Mesendoderm (in vitro differentiated cells): ENCODE results near the gene ABHD5.

Experiments
- DNase-seq: peaks from one replicate; pipeline ENCODE4 v3.0.0; 2013
- H2AK5ac ChIP-seq: 2 replicates; pipeline ENCODE4 v1.6.1; 2013; ENCODE audit warnings: low read length, inconsistent platforms
- H2BK120ac ChIP-seq: 2 replicates; pipeline ENCODE4 v1.6.1; 2013; ENCODE audit warnings: low read depth, mild to moderate bottlenecking, low read length, moderate library complexity, mixed read lengths
- H2BK15ac ChIP-seq: replicated peaks from 2 replicates; pipeline ENCODE4 v1.6.1; 2013; ENCODE audit warnings: low read depth, mild to moderate bottlenecking, moderate library complexity
- H2BK5ac ChIP-seq: 2 replicates; pipeline ENCODE4 v1.6.1; 2013; ENCODE audit warnings: low read length, inconsistent platforms
- H3K18ac ChIP-seq: 2 replicates; pipeline ENCODE4 v1.6.1; 2013; ENCODE audit warnings: mild to moderate bottlenecking, low read length, mixed read lengths
- H3K23ac ChIP-seq: one replicate; pipeline ENCODE4 v1.6.1; 2013; ENCODE audit warnings: low read length
- H3K27ac ChIP-seq: 2 replicates; pipeline ENCODE4 v1.5.1; 2013; ENCODE audit warnings: low read depth, mild to moderate bottlenecking, inconsistent platforms, low read length, moderate library complexity
- H3K27me3 ChIP-seq: 2 replicates; pipeline ENCODE4 v1.6.1; 2013; ENCODE audit warnings: low read length, control low read depth, mild to moderate bottlenecking, inconsistent platforms; ENCODE audit not compliant: insufficient read depth, poor library complexity
- H3K36me3 ChIP-seq: 2 replicates; pipeline ENCODE4 v1.6.1; 2013; ENCODE audit warnings: low read length, inconsistent platforms; ENCODE audit not compliant: control insufficient read depth, insufficient read depth
- H3K4ac ChIP-seq: one replicate; pipeline ENCODE4 v1.6.1; 2013; ENCODE audit warnings: low read depth, mild to moderate bottlenecking, low read length, moderate library complexity
- H3K4me1 ChIP-seq: 2 replicates; pipeline ENCODE4 v1.6.1; 2013; ENCODE audit warnings: low read depth, low read length, inconsistent platforms; ENCODE audit not compliant: control insufficient read depth
- H3K4me2 ChIP-seq: 2 replicates; pipeline ENCODE4 v1.6.1; 2013; ENCODE audit warnings: low read length
- H3K4me3 ChIP-seq: 2 replicates; pipeline ENCODE4 v1.5.1; 2013; ENCODE audit warnings: mild to moderate bottlenecking, low read length
- H3K56ac ChIP-seq: one replicate; pipeline ENCODE4 v1.6.1; 2013; ENCODE audit warnings: low read length
- H3K79me1 ChIP-seq: 2 replicates; pipeline ENCODE4 v1.6.1; 2013; ENCODE audit warnings: low read length, inconsistent platforms
- H3K79me2 ChIP-seq: 2 replicates; pipeline ENCODE4 v1.6.1; 2013; ENCODE audit warnings: mild to moderate bottlenecking, low read length; ENCODE audit not compliant: control insufficient read depth, insufficient read depth
- H3K9ac ChIP-seq: 2 replicates; pipeline ENCODE4 v1.6.1; 2013; ENCODE audit warnings: low read length, inconsistent platforms
- H4K5ac ChIP-seq: one replicate; pipeline ENCODE4 v1.6.1; 2013; ENCODE audit warnings: low read length
- H4K8ac ChIP-seq: one replicate; pipeline ENCODE4 v1.6.1; 2013; ENCODE audit warnings: low read depth, mild to moderate bottlenecking, control low read depth, low read length, moderate library complexity
- WGBS: extraction: QIAGEN DNeasy Blood & Tissue Kit; methylation state at CpG from one replicate; pipeline ENCODE4 v1.1.7; 2013; ENCODE audit warnings: low lambda C conversion rate, missing lambda C conversion rate; ENCODE audit not compliant: insufficient coverage; ENCODE audit errors: extremely low coverage; 5-methylcytosine and 5-hydroxymethylcytosine counted together

The ABHD5 gene

DNA sequence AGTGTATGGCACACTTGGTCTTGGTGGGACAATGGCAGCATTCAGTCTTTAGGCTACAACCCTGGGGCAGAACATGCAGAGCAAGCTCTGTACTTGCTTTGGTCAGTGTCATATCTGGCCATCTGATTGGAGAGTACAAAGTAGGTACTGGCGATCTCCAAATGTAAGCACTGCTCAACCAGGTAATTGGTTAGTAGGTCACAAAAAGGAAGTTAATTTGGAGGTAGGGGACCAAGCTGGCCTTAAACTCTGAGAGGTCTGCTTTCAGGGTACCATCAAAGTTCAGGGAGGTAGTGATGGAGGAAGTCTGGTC is 3.3 kb upstream of the ABHD5 start:
- peaks cover 4% of the 10 kb centered on the region for H3K4me1 ChIP-seq
- peaks cover 2% of the 10 kb centered on the region for H3K79me1 ChIP-seq
- no peak overlapping the region for H3K23ac ChIP-seq
- H4K8ac ChIP-seq: no peak overlapping the region
- no peak overlapping the region for H3K27ac ChIP-seq
- H3K4me2 ChIP-seq: no peak overlapping the region
- no peak for DNase-seq
- no peak overlapping the region for H3K4ac ChIP-seq
- no peak overlapping the region for H4K5ac ChIP-seq
- H3K4me3 ChIP-seq: no peak overlapping the region
- H3K36me3 ChIP-seq: no peaks in the 10 kb centered on the region
- no peak overlapping the region for H2BK5ac ChIP-seq
- H3K18ac ChIP-seq: no peak overlapping the region
- H3K56ac ChIP-seq: no peak overlapping the region
- no peak overlapping the region for H2BK120ac ChIP-seq
- H2AK5ac ChIP-seq: no peak overlapping the region
- WGBS: no CpG with 5 or more reads among the region's 1 CpG
- no peak overlapping the region for H3K9ac ChIP-seq
- H2BK15ac ChIP-seq: no peak overlapping the region
- H3K27me3 ChIP-seq: no peaks in the 10 kb centered on the region
- peaks cover 4% of the 10 kb centered on the region for H3K79me2 ChIP-seq

DNA sequence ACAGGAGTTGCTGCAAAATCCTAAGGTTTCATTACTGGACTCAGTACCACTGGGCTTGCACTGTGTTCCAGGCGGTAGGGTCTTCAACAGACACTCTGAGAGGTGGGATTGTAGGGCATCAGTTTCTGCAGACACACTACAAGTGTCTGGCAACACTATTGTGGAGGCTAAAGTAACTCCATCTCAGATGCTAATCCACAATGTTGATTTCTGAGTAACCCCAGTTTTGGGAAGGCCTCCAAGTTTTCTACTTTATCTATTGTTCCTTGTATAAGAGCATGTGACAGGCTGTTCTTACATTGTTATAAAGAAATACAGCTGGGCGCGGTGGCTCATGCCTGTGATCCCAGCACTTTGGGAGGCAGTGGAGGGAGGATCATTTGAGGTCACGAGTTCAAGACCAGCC is 2.5 kb upstream of the ABHD5 start:
- no peak overlapping the region for H2AK5ac ChIP-seq
- H3K79me1 ChIP-seq: peaks cover 2% of the 10 kb centered on the region
- H4K8ac ChIP-seq: no peak overlapping the region
- H2BK5ac ChIP-seq: no peak overlapping the region
- no peak overlapping the region for H3K4ac ChIP-seq
- no peak overlapping the region for H3K9ac ChIP-seq
- DNase-seq: no peak
- no CpG with 5 or more reads among the region's 4 CpGs for WGBS
- no peaks in the 10 kb centered on the region for H3K36me3 ChIP-seq
- no peak overlapping the region for H4K5ac ChIP-seq
- peaks cover 11% of the 10 kb centered on the region for H3K4me1 ChIP-seq
- no peak overlapping the region for H3K18ac ChIP-seq
- no peak overlapping the region for H3K27ac ChIP-seq
- H3K23ac ChIP-seq: no peak overlapping the region
- H3K4me3 ChIP-seq: no peak overlapping the region
- H3K79me2 ChIP-seq: peaks cover 5% of the 10 kb centered on the region
- H3K27me3 ChIP-seq: no peaks in the 10 kb centered on the region
- H2BK120ac ChIP-seq: no peak overlapping the region
- no peak overlapping the region for H3K4me2 ChIP-seq
- no peak overlapping the region for H2BK15ac ChIP-seq
- H3K56ac ChIP-seq: no peak overlapping the region

DNA sequence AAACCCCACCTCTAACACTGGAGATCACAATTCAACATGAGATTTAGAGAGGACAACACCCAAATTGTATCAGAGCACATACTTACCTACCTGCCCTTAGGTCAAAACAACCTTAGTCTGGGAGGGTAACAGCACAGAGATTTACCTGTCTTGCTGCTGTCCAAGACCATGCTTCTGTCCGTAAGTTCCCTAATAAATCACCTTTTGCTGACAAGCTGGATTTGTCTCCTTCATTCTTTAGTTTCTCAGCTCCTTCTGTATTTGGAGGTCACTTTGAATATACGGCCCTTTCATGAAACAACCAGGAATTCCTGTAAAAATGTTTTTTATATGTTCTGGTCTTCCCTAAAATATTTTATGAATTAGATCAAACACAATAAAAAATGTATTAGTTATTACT is 1.6 kb upstream of the ABHD5 start:
- H3K4me2 ChIP-seq: no peak overlapping the region
- no peak overlapping the region for H2BK120ac ChIP-seq
- peaks cover 5% of the 10 kb centered on the region for H3K79me2 ChIP-seq
- no CpG with 5 or more reads among the region's 2 CpGs for WGBS
- no peak overlapping the region for H2AK5ac ChIP-seq
- no peak for DNase-seq
- peaks cover 2% of the 10 kb centered on the region for H3K79me1 ChIP-seq
- H3K56ac ChIP-seq: no peak overlapping the region
- H3K4ac ChIP-seq: no peak overlapping the region
- no peaks in the 10 kb centered on the region for H3K36me3 ChIP-seq
- peaks cover 11% of the 10 kb centered on the region for H3K4me1 ChIP-seq
- H3K23ac ChIP-seq: no peak overlapping the region
- no peaks in the 10 kb centered on the region for H3K27me3 ChIP-seq
- H3K4me3 ChIP-seq: no peak overlapping the region
- no peak overlapping the region for H3K18ac ChIP-seq
- no peak overlapping the region for H3K27ac ChIP-seq
- no peak overlapping the region for H2BK15ac ChIP-seq
- no peak overlapping the region for H2BK5ac ChIP-seq
- no peak overlapping the region for H4K5ac ChIP-seq
- no peak overlapping the region for H4K8ac ChIP-seq
- H3K9ac ChIP-seq: no peak overlapping the region

DNA sequence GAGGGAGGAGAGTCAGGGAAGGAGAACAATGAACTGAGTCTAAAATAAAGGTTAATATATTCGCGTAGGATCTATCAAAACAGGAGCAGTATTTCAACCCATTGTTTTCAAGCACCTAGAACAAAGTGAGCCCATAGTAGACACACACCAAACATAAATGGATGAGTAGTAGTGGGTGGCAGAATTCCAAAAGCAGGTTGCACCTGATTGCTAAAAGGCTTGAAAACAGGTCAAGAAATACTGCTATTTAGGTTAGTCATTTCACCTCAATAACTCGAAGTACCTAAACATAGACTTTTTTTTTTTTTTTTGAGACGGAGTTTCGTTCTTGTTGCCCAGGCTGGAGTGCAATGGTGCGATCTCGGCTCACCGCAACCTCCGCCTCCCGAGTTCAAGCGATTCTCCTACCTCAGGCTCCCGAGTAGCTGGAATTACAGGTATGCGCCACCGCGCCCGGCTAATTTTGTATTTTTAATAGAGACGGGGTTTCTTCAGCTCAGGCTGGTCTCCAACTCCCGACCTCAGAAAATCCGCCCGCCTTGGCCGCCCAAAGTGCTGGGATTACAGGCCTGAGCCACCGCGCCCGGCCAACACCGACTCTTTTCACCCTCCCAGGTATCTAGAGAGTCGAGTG is 855 bp upstream of the ABHD5 start:
- H3K27me3 ChIP-seq: no peaks in the 10 kb centered on the region
- peak overlapping the region; percentile 23 for H3K18ac ChIP-seq
- no peak overlapping the region for H3K4ac ChIP-seq
- H2BK120ac ChIP-seq: no peak overlapping the region
- no peak overlapping the region for H2BK5ac ChIP-seq
- H2BK15ac ChIP-seq: no peak overlapping the region
- no peak overlapping the region for H4K8ac ChIP-seq
- no peaks in the 10 kb centered on the region for H3K36me3 ChIP-seq
- no peak overlapping the region for H4K5ac ChIP-seq
- no peak overlapping the region for H3K23ac ChIP-seq
- H3K27ac ChIP-seq: peak overlapping the region; percentile 85
- H3K9ac ChIP-seq: peak overlapping the region; percentile 82
- peaks cover 6% of the 10 kb centered on the region for H3K79me2 ChIP-seq
- DNase-seq: no peak
- H3K56ac ChIP-seq: peak overlapping the region; percentile 77
- H3K4me3 ChIP-seq: peak overlapping the region; percentile 7
- peaks cover 2% of the 10 kb centered on the region for H3K79me1 ChIP-seq
- no CpG with 5 or more reads among the region's 26 CpGs for WGBS
- no peak overlapping the region for H2AK5ac ChIP-seq
- H3K4me1 ChIP-seq: peaks cover 11% of the 10 kb centered on the region
- H3K4me2 ChIP-seq: peak overlapping the region; percentile 23

DNA sequence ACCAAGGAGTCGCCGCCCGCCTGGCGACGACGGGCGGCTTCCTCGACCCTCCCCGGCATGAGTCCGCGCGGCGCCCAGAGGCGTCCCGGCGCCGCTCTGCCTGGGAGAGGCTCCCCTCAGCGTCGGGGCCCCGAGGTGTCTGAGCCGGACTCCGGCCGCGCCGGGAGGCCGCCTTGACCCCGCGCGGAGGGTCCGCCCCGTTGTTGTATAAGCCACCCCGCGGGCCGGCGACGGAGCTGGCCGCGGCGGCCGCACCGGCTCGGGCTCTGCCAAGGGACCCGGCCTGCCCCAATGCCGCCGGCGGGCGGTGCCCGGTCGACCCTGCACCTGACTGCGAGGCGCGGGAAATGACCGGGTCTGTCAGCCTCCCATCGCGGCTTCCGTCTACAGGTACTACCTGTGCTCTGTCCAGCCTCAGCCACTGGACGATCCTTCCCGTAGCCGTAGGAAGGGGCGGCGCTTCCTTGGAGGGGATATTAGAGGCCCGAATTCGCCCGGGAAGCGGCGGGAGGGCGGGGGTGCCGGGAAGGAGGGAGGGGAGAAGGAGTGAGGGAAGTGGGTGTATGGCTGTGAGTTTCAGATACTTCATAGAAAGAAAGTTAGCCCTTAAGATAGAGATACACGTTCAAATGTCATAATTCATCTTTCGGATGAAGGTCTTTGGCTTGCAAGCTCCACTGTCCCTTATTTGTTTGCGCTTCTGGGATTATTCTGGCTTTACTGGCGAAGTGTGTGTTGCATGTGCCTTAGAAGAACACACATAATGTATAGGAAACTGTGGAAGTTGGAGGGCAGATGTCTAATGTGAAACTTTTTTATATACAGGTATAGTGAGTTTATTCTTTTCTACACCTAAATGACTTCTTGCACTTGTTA is 620 bp downstream of the ABHD5 start:
- H3K56ac ChIP-seq: peak overlapping the region; percentile 91
- H3K79me1 ChIP-seq: peaks cover 2% of the 10 kb centered on the region
- peaks cover 7% of the 10 kb centered on the region for H3K79me2 ChIP-seq
- no peak overlapping the region for H3K23ac ChIP-seq
- peak overlapping the region; percentile 42 for H2BK5ac ChIP-seq
- H4K8ac ChIP-seq: no peak overlapping the region
- peaks cover 11% of the 10 kb centered on the region for H3K4me1 ChIP-seq
- no peaks in the 10 kb centered on the region for H3K36me3 ChIP-seq
- H3K27ac ChIP-seq: peak overlapping the region; percentile 83
- H3K4me2 ChIP-seq: peak overlapping the region; percentile 52
- H3K4ac ChIP-seq: peak overlapping the region; percentile 61
- peak overlapping the region; percentile 70 for H3K4me3 ChIP-seq
- WGBS: no CpG with 5 or more reads among the region's 72 CpGs
- peak; percentile 81 for DNase-seq
- no peak overlapping the region for H2AK5ac ChIP-seq
- no peak overlapping the region for H2BK120ac ChIP-seq
- no peak overlapping the region for H2BK15ac ChIP-seq
- no peak overlapping the region for H4K5ac ChIP-seq
- no peaks in the 10 kb centered on the region for H3K27me3 ChIP-seq
- H3K9ac ChIP-seq: peak overlapping the region; percentile 81
- peak overlapping the region; percentile 63 for H3K18ac ChIP-seq
